Measurements from ENCODE around the gene CKS1B. TPM values are rescaled to one million over a fixed set of nuclear protein-coding genes. Genes with fewer than 3 reads are reported as not detected.

Gene CKS1B
- polyA plus RNA-seq, 1 donor: 110 TPM

DNA sequence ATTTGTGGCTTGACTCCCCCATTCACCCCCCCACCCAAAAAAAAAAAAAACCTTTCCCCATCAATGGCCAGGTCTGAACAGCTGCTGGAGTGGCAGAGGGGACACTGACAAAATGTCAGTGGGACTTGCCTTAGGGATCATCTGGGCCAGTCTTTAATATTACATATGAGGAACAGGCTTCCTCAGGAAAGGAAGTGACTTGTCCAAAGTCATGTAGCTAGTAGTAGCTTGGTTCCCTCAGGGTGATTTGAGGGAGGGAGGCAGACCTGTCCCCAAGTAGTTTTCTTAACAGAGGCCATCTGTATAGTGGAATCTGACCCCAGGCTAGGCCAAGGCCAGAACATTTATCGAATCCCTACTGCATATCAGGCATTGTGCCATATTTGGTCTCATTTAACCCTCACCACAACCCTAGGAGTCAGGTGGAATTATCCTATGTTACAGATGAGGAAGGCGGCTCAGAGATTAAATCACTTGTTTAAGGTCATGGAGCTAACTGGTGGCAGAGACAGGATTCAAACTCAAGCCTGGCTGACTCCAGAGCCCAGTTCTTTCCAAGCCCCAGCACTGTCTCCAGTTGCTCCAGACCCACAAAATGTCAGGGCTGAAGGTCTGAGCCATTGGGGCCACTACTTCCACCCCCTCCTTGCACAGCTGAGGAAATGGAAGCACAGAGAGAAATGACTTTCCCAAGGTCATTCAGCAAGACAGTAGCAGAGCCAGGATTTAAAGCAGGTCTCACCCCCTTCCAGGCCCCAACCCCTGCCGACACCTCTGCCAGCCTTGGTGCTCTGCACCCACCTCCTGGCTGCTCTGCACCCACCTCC, 38.5 kb downstream of the CKS1B start:
- DNase-seq: no peak

DNA sequence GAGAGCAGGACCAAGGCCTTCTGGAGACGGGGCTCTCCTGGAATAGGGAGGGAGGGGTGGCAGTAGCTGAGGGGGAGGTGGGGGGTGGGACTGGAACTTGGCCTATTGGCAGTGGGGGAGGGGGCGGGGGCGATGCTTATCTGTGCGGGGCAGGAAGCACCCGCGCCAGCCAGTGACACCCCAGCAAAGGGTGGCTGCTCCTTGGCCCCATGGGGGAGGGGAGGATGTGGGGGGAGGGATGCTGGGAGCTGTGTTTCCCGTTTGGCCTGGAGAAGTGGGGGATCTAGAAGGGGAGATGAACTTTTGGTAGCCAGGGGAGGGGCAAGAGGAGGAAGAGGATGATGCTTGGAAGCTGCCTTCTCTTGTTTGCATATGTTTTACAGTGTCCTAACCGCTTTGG, 39.2 kb downstream of the CKS1B start:
- DNase-seq: no peak

DNA sequence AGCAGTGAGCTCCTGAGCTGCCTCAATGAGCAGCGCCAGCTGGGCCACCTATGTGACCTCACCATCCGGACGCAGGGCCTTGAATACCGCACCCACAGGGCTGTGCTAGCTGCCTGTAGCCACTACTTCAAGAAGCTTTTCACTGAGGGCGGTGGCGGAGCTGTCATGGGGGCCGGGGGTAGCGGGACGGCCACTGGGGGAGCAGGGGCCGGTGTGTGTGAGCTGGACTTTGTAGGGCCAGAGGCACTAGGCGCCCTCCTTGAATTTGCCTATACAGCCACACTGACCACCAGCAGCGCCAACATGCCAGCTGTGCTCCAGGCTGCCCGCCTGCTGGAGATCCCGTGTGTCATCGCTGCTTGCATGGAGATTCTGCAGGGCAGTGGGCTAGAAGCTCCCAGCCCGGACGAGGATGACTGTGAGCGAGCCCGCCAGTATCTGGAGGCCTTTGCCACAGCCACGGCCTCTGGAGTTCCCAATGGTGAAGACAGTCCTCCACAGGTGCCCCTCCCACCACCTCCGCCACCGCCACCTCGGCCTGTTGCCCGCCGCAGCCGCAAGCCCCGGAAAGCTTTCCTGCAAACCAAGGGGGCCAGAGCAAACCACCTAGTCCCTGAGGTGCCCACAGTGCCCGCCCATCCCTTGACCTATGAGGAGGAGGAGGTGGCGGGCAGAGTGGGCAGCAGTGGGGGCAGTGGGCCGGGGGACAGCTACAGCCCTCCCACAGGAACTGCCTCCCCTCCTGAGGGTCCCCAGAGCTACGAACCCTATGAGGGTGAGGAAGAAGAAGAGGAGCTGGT, 40.4 kb downstream of the CKS1B start:
- no peak for DNase-seq

DNA sequence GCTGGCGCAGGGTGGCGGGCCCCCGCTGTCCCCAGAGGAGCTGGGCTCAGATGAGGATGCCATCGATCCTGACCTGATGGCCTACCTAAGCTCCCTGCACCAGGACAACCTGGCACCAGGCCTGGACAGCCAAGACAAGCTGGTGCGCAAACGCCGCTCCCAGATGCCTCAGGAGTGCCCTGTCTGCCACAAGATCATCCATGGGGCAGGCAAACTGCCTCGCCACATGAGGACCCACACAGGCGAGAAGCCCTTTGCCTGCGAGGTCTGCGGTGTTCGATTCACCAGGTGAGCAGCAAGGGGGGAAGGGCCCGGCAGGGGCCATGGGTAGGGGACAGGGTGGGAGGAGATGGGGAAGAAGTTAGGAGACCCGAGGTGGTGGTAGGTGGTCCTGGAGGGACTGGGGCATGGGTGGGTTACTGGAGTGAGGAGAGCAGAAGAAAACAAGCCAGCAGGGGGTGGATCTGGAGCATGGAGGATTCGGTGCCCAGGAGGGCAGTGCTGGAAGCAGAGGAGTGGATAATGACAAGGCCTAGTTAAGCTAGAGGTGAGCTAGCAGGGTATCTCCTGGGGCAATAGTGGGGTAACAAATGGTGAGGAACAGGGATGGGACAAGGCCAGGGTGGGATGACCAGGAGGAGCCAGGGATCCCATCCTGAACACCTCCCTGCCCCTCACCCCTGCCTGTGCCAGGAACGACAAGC, 41.2 kb downstream of the CKS1B start:
- no peak for DNase-seq

DNA sequence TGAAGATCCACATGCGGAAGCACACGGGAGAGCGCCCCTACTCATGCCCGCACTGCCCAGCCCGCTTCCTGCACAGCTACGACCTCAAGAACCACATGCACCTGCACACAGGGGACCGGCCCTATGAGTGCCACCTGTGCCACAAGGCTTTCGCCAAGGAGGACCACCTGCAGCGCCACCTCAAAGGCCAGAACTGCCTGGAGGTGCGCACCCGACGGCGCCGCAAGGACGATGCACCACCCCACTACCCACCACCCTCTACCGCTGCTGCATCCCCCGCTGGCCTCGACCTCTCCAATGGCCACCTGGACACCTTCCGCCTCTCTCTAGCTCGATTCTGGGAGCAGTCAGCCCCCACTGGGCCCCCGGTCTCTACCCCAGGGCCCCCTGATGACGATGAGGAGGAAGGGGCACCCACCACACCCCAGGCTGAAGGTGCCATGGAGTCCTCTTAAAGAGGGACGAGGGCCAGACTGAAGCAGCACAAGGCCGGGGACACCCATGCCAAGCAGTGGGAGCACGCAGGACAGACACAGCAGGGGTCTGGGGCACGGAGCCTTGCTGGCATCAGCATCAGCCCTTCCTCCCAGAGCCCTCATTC, 41.9 kb downstream of the CKS1B start:
- DNase-seq: no peak

DNA sequence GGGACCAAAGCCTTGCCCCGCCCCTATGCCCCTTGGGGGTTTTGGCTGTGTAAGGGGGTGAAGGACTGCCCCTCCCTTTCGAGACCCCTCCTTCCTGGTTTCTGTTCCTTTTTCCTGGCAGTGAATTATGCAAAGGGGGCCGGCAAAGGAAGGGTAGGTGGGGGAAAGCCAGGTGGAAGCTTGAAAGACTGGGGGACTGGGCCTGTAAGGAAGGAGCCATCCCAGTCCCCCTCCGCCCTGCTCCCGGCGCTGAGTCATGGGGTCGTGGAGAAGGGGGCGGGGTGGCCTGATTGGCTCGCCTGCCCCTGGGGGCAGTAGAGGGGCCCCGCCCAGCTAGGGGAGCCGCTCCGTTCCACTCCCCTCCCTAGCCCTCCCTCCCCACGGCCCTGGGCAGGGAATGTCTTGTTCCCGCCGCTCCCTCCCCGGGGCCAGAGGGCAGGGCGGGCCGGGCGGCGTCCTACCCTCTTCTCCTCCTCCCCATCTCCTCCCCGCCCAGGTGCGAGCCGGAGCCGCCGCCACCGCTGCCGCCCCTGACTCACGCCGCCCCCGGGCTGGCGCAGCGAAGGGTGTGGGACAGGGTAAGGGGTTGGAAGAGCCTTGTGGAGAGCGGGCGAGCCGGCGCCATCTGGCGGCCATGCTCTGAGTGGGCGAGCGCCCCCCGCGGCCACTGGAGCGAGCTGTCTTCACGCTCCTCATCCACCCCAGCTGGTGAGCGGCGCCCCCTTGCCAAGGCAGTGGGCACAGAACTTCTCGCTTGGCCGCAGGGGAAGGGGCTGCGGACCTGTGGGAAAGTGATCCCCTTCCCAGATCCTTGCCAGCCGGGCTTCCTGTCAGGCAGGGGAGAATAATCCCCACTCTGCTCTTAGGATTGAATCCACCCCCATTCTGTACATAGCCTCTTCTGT, 42.8 kb downstream of the CKS1B start:
- DNase-seq: peak; percentile 87

DNA sequence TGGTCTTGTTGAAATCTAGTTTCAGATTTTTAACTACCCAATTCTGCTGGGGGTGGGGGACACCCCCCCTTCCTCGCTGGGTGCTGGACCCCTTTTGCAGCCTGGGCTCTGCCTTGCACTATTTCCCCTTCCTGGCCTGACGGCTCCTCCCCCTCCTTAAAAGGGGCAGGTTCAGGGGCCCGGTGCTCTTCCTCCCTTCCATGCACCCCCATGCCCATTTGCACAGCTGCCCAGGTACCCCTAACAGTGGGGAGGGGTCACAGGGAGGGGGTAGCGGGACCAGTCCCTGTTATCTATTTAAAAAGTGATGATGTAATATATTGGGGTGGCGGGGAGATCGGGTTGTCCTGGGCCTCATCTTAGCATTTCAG, 43.5 kb downstream of the CKS1B start:
- no peak for DNase-seq

DNA sequence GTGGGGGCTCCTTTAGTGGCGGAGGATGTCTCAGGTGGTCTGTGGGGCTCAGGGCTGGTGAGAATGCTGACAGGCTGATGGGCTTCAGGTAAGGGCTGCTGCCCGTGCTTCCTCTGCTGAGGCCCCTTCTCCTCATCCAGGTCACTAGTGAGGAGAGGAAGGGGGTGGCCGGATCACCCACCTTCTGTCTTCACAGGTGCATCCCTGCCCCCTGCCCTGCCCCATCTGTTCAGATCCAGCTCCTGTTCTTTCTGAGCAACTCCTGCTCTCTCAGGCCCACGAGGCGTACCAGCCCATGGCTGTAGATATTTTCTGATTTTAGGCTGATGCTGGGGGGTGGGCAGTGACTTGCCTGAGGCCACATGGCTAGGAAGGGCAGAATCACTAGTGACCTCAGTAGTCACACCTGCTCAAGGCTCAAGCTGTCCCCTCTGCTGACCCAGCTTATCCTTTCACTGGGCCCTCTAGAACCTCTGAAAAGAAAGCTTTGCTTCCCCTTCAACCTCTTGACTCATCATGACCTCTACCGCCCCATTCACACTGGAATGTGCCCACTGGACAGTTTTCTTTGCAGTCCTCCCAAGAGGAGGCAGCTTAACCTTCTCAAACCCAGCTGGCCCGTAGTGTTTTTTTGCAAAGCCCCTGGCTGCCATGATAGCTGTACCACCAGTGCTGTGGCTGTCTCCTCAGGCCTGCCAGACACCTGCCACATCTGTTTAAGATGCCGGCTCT, 44.3 kb downstream of the CKS1B start:
- DNase-seq: no peak

DNA sequence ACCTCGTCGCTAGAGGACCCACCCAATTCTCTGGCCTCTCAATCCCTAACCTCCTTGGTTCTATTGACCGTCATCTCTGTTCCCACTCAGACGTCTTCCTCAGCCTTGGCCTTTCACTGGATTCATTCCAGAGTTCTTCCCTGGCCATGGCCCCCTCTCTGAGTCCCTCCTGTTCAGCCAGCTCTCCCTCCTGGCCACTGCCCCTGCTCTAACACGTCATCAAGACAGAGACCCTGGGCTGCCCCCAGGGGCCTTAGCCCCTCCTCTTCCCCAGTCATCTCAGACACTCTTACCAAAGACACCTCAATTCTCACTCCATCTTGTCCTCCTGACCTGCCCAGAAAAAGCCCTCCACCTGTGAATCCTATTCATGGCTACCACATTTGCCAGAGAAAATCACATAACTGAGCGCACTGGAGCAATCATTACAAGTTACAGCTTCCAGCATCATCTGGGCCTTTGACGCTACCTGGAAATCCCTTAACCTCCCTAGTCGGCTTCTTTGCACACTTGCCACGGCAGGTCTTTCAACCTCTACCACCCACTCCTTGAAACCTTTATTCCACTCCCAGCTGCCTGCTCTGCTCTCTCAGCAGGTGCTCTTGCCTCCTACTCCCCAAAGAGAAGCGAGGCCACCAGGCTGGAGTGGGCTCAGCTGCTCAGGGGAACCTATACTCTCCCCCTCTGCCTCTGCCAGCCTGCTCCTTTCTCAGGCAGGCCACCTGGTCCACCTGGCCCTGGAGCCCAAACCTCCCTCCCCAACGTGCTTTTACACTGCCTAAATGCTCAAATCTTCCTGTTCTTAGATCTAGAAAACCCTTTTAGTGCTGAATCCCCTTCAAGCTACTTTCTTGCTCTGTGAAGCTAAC, 45.1 kb downstream of the CKS1B start:
- DNase-seq: no peak

DNA sequence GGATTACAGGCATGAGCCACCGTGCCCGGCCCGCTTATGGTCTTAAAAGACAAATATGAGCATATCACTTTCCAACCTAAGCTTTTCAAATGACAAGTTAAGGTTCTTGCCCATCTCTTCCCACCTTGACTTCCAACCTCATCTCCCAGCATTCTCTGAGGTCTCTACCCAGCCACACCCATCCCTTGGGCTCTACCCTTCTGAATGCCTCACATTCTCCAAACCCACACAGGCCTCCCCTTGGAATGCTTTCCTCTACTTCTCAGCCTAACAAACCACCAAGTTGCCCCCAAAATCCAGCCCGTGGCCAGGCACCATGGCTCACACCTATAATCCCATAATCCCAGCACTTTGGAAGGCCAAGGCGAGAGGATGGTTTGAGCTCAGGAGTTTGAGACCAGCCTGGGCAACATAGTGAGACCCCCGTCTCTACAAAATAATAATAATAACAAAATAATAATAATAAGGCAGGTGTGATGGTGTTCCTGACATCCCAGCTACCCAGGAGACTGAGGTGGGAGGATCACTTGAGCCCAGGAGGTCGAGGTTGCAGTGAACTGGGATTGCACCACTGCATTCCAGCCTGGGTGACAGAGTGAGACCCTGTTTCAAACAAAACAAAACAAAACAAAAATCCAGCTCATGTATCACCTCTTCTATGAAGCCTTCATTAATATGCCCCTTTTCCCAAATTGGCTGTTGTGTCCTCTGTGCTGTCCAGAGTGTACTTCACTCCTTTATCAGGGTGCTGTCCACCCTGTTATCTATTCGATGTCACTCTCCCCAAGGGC, 47.9 kb downstream of the CKS1B start:
- DNase-seq: no peak

DNA sequence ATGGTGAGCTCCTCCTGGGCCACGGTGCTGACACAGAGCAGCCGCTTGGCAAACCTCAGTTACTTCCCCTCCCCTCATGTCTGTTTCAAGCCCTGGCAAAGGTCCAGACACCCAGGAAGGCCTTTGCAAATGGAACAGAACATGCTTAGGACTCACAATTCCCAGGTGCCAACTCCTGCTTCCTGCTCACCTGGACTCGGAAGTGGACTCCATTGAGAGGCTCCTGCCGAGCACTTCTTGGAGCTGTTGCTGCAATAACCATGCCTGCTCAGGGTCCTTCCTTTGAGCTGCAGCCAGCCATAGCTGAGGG, 48.4 kb downstream of the CKS1B start:
- DNase-seq: no peak

DNA sequence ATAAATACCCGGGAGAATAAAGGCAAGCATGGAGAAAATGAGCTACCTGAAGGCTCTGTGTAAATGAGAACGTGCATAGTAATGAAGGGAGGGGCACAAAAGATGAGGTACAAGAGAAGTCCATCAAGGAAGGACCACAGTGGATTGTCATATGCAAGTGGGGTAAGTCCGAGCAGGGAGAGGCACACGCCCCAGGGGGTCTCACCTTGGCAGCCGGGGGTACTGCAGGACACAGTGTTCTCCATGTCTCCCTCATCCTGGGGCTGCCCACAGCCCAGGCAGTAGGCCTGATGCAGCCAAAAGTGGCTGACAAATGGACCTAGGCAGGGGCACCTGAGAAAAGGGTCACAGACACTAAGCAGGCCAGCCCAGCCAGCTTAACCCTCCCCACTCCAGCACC, 49.1 kb downstream of the CKS1B start:
- no peak for DNase-seq

DNA sequence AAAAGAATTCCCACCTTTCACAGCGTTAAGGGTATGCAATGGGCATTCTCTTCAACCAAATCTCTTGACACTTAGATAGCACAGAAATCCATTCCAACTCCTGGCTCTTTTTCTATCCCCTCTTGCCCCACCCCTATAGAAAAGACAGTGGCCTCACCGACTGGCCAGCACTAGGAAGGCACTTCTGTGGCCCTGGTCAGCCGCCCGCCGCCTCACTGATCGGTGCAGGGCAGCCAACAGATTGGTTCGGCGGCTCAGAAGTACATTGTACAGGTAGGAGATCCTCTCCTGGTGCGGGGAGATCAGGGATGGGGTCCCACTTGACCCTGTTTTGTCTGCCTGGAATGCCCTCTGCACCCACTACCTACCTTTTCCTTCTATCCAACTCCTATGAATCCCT, 49.8 kb downstream of the CKS1B start:
- no peak for DNase-seq

DNA sequence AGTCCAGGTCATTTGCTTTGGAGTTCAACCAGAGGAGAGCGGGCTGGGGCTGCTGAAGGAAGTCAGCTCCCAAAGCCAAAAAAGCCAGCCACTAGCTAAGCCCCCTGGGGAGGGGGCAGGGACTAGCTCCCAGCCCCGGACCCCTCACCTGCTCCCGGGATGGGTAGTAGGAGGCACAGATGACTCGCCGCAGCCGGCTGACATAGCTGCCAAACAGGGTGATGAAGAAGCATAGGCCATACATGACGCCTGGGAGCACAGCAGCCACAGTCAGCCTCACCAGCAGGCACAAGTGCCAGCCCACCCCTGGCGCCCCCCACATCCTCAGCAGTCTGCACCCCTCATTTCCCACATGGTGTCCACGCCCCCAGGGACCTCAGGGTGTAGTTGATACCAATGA, 51.7 kb downstream of the CKS1B start:
- no peak for DNase-seq

DNA sequence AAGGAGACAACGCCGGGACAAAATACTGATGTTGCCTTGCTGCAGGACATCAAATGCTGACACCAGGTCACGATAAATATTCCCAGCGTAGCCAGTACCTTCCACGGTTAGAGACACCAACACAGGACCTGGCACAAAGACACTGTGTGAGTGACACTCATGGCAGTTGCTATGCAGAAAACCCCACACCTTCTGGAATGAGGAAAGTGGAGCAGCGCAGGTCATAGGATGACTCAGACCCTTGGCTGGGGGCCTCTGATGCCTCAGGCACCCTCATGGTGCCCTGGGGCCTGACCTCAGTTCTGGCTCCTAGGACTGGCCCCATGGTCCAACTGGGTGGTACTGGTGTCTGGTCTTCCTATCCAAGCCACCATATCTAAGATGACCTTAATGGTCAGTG, 52.1 kb downstream of the CKS1B start:
- no peak for DNase-seq
